ENCODE results near the gene F2RL1.

GRCh38 chr5:76852772-76853171 lies 33.9 kb downstream of the F2RL1 start:
- no peak for TF ChIP-seq TAF1 (IDR thresholded peaks at IDR 0.05; ENCODE audit: low read depth)
- TF ChIP-seq EP300 (conservative IDR thresholded peaks at IDR 0.05; ENCODE audit: poor library complexity, severe bottlenecking), result no peak
- TF ChIP-seq CTCF (IDR thresholded peaks at IDR 0.05; ENCODE audit: poor library complexity, severe bottlenecking), result no peak
- no peak for TF ChIP-seq POLR2AphosphoS5 (IDR thresholded peaks at IDR 0.05)
- no peak for TF ChIP-seq RAD21 (conservative IDR thresholded peaks at IDR 0.05)
- TF ChIP-seq EZH2 (IDR thresholded peaks at IDR 0.05; ENCODE audit: borderline replicate concordance, insufficient read depth, low read length, poor library complexity, severe bottlenecking), result no peak
- no peak for TF ChIP-seq REST (IDR thresholded peaks at IDR 0.05; ENCODE audit: borderline replicate concordance)
- TF ChIP-seq SMC3 (conservative IDR thresholded peaks at IDR 0.05; ENCODE audit: poor library complexity), result no peak

Data from neural cell (in vitro differentiated cells).